Nephron (organoid): Measurements from ENCODE around the gene RFC4.
A peak's percentile ranks its signal among the peaks of the same experiment; 100 is the strongest.

Experiments used
- H3K27ac Mint-ChIP-seq, 3 experiments: 2 replicates each; pipeline ENCODE4 v1.8.0; 2020; ENCODE audit warnings: mixed read lengths in 3 of 3, mild to moderate bottlenecking in 2 of 3, moderate library complexity in 1 of 3
- H3K27me3 Mint-ChIP-seq: 2 replicates; pipeline ENCODE4 v1.8.0; 2021; ENCODE audit warnings: low read depth, mild to moderate bottlenecking, moderate library complexity, mixed read lengths
- H3K36me3 Mint-ChIP-seq: 2 replicates; pipeline ENCODE4 v1.8.0; 2020; ENCODE audit warnings: low read depth, mixed read lengths
- H3K4me1 Mint-ChIP-seq: 2 replicates; pipeline ENCODE4 v1.8.0; 2020; ENCODE audit warnings: mixed read lengths
- H3K4me3 Mint-ChIP-seq, 3 experiments: 2 replicates each; pipeline ENCODE4 v1.8.0; 2020; ENCODE audit warnings: mild to moderate bottlenecking in 3 of 3, mixed read lengths in 3 of 3, moderate library complexity in 2 of 3
- H3K9me3 Mint-ChIP-seq: 2 replicates; pipeline ENCODE4 v1.8.0; 2020; ENCODE audit warnings: mixed read lengths
- CTCF ChIP-seq, 3 experiments: fragments of 200-600 bp; sonication (generic); IDR thresholded peaks; one replicate each; pipeline ENCODE4 v1.5.0; 2021; ENCODE audit warnings: antibody characterized with exemption in 3 of 3; ENCODE audit not compliant: unreplicated experiment in 3 of 3

Gene RFC4

GRCh38 chr3:186790261-186790981 is 15.9 kb downstream of the RFC4 start:
- H3K36me3 Mint-ChIP-seq: peaks cover 66% of the 10 kb centered on the region
- TF ChIP-seq CTCF (IDR thresholded peaks at IDR 0.05; ENCODE audit: unreplicated experiment in 3 of 3): no peak
- no peaks in the 10 kb centered on the region for H3K27me3 Mint-ChIP-seq
- no peaks in the 10 kb centered on the region for H3K9me3 Mint-ChIP-seq
- no peak overlapping the region for H3K4me3 Mint-ChIP-seq
- H3K4me1 Mint-ChIP-seq: peaks cover 24% of the 10 kb centered on the region
- peak overlapping the region in 1 of 3 experiments; percentile 32 for H3K27ac Mint-ChIP-seq

GRCh38 chr3:186789554-186790260 is 16.6 kb downstream of the RFC4 start:
- Mint-ChIP-seq H3K27ac (no peak overlapping the region), H3K4me3 (no peak overlapping the region), H3K36me3 (peaks cover 70% of the 10 kb centered on the region), H3K4me1 (peaks cover 29% of the 10 kb centered on the region), H3K9me3 (no peaks in the 10 kb centered on the region), H3K27me3 (no peaks in the 10 kb centered on the region)
- no peak for TF ChIP-seq CTCF (IDR thresholded peaks at IDR 0.05; ENCODE audit: unreplicated experiment in 3 of 3)

- Mint-ChIP-seq H3K9me3 (no peaks in the 10 kb centered on the region), H3K4me3 (peak overlapping the region in 2 of 3 experiments; percentile 39 to 41), H3K27me3 (no peaks in the 10 kb centered on the region), H3K4me1 (peaks cover 34% of the 10 kb centered on the region), H3K36me3 (peaks cover 69% of the 10 kb centered on the region), H3K27ac (no peak overlapping the region)
- TF ChIP-seq CTCF (IDR thresholded peaks at IDR 0.05; ENCODE audit: unreplicated experiment in 3 of 3): no peak
Measured at GRCh38 chr3:186788482-186789370, 17.6 kb downstream of the RFC4 start.

GRCh38 chr3:186787642-186788481 is 18.4 kb downstream of the RFC4 start:
- Mint-ChIP-seq H3K36me3 (peaks cover 70% of the 10 kb centered on the region), H3K4me3 (peak overlapping the region; percentile 60 to 77 (median 73)), H3K4me1 (peaks cover 34% of the 10 kb centered on the region), H3K27me3 (no peaks in the 10 kb centered on the region), H3K27ac (peak overlapping the region in 2 of 3 experiments; percentile 14 to 29), H3K9me3 (no peaks in the 10 kb centered on the region)
- no peak for TF ChIP-seq CTCF (IDR thresholded peaks at IDR 0.05; ENCODE audit: unreplicated experiment in 3 of 3)

- H3K27me3 Mint-ChIP-seq: no peaks in the 10 kb centered on the region
- peak overlapping the region; percentile 60 to 77 (median 73) for H3K4me3 Mint-ChIP-seq
- TF ChIP-seq CTCF (IDR thresholded peaks at IDR 0.05; ENCODE audit: unreplicated experiment in 3 of 3): no peak
- H3K27ac Mint-ChIP-seq: no peak overlapping the region
- H3K9me3 Mint-ChIP-seq: no peaks in the 10 kb centered on the region
- H3K4me1 Mint-ChIP-seq: peaks cover 34% of the 10 kb centered on the region
- peaks cover 70% of the 10 kb centered on the region for H3K36me3 Mint-ChIP-seq
Measured at GRCh38 chr3:186786922-186787321, 19.4 kb downstream of the RFC4 start.
